ENCODE measurements around the gene MAOB. TPM values are rescaled to one million over a fixed set of nuclear protein-coding genes. Genes with fewer than 3 reads are reported as not detected.
"Not testable (repeated sequence)": the region's sequence is repeated elsewhere in the genome, so short reads cannot be mapped to it uniquely, and the experiment has no call there.

MAOB gene
- total and polyA plus RNA-seq, 2 experiments from 2014 or later: 1.2 to 2.6 TPM

DNA sequence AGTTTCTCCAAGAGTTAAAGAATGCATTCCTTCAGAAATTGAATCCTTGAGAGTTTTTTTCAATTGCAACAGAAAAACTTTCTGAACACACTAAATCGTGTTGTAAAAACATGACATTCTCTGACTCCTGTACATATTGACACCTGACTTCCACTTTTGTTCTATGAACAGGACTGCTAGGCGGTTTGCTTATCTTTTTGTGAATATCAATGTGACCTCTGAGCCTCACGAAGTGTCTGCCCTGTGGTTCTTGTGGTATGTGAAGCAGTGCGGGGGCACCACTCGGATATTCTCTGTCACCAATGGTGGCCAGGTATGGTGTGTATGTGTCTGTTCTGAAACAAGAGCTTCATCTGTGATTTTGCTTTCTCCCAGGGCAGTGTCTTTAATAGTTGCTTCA is 154.2 kb downstream of the MAOB start:
- no peak overlapping the region for H3K4me3 ChIP-seq
- H3K27me3 ChIP-seq: no peaks in the 10 kb centered on the region
- no peak for DNase-seq (ENCODE audit: low read depth in 1 of 2, low spot score in 1 of 2)
- no peak overlapping the region for H3K27ac ChIP-seq
- H3K4me1 ChIP-seq (ENCODE audit: low read depth): no peaks in the 10 kb centered on the region
- no peaks in the 10 kb centered on the region for H3K9me3 ChIP-seq (ENCODE audit: low read depth)
- TF ChIP-seq, protein P1, sequence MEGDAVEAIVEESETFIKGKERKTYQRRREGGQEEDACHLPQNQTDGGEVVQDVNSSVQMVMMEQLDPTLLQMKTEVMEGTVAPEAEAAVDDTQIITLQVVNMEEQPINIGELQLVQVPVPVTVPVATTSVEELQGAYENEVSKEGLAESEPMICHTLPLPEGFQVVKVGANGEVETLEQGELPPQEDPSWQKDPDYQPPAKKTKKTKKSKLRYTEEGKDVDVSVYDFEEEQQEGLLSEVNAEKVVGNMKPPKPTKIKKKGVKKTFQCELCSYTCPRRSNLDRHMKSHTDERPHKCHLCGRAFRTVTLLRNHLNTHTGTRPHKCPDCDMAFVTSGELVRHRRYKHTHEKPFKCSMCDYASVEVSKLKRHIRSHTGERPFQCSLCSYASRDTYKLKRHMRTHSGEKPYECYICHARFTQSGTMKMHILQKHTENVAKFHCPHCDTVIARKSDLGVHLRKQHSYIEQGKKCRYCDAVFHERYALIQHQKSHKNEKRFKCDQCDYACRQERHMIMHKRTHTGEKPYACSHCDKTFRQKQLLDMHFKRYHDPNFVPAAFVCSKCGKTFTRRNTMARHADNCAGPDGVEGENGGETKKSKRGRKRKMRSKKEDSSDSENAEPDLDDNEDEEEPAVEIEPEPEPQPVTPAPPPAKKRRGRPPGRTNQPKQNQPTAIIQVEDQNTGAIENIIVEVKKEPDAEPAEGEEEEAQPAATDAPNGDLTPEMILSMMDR (IDR thresholded peaks at IDR 0.05; ENCODE audit: low read depth, low read length): no peak
- H3K36me3 ChIP-seq: no peaks in the 10 kb centered on the region

GRCh38 chrX:43727254-43727653 is 155.0 kb downstream of the MAOB start:
- H3K9me3 ChIP-seq (ENCODE audit: low read depth); H3K4me3 ChIP-seq; H3K27ac ChIP-seq; H3K27me3 ChIP-seq; DNase-seq (ENCODE audit: low read depth in 1 of 2, low spot score in 1 of 2); H3K4me1 ChIP-seq (ENCODE audit: low read depth); H3K36me3 ChIP-seq: not testable (repeated sequence)

DNA sequence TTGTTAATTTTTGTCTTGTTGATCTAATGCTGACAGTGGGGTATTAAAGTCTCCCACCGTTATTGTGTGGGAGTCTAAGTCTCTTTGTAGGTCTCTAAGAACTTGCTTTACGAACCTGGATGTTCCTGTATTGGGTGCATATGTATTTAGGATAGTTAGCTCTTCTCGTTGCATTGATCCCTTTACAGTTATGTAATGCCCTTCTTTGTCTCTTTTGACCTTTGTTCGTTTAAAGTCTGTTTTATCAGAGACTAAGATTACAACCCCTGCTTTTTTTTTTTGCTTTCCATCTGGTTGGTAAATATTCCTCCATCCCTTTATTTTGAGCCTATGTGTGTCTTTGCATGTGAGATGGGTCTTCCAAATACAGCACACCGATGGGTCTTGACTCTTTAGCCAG is 157.0 kb downstream of the MAOB start:
- not testable (repeated sequence) for H3K27me3 ChIP-seq; DNase-seq (ENCODE audit: low read depth in 1 of 2, low spot score in 1 of 2); H3K4me1 ChIP-seq (ENCODE audit: low read depth); H3K36me3 ChIP-seq; H3K27ac ChIP-seq; H3K9me3 ChIP-seq (ENCODE audit: low read depth); H3K4me3 ChIP-seq

DNA sequence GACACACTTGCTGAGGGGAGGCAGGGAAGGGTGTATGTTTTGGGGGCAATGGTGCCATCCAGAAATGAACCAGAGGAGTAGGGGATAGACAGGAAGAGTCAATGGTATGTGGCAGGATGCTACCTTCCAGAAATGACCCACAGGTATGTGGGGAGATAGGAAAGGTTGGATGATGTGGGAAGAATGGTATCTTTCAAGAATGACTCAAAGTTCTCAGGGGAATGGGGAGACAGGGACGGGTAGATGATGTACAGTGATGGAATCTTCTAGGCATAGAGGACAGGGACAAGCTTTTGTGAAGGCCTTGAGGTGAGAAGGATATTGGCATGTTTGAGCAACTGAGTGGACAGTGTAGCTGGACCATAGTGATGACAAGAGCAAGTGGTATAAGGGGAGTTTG is 161.3 kb downstream of the MAOB start:
- Histone ChIP-seq H3K9me3 (ENCODE audit: low read depth) (no peaks in the 10 kb centered on the region), H3K36me3 (no peaks in the 10 kb centered on the region), H3K27ac (no peak overlapping the region), H3K4me3 (no peak overlapping the region), H3K4me1 (ENCODE audit: low read depth) (no peaks in the 10 kb centered on the region), H3K27me3 (no peaks in the 10 kb centered on the region)
- no peak for DNase-seq (ENCODE audit: low read depth in 1 of 2, low spot score in 1 of 2)
- TF ChIP-seq, protein P1 (IDR thresholded peaks at IDR 0.05; ENCODE audit: low read depth, low read length): no peak

DNA sequence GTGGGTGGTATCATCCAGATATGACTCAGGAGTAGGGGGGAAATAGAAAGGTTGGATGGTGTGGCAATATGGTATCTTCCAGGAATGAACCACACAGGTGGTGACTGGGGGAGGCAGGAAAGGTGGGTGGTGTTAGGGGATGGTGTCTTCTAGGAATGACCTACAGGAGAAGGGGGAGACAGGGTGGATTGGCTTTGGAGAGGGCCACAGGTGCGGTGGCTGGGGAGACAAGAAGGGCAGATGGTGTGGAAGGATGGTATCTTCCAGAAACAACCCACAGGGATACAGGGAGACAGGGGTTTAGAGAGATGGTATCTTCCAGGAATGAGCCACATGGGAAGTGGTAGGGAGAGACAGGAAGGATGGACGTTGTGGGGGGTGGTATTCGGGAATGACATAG is 162.2 kb downstream of the MAOB start:
- TF ChIP-seq, protein P1 (IDR thresholded peaks at IDR 0.05; ENCODE audit: low read depth, low read length): no peak
- no peak overlapping the region for H3K4me3 ChIP-seq
- no peak for DNase-seq (ENCODE audit: low read depth in 1 of 2, low spot score in 1 of 2)
- H3K9me3 ChIP-seq (ENCODE audit: low read depth): no peaks in the 10 kb centered on the region
- no peaks in the 10 kb centered on the region for H3K27me3 ChIP-seq
- H3K27ac ChIP-seq: no peak overlapping the region
- no peaks in the 10 kb centered on the region for H3K36me3 ChIP-seq
- H3K4me1 ChIP-seq (ENCODE audit: low read depth): no peaks in the 10 kb centered on the region

DNA sequence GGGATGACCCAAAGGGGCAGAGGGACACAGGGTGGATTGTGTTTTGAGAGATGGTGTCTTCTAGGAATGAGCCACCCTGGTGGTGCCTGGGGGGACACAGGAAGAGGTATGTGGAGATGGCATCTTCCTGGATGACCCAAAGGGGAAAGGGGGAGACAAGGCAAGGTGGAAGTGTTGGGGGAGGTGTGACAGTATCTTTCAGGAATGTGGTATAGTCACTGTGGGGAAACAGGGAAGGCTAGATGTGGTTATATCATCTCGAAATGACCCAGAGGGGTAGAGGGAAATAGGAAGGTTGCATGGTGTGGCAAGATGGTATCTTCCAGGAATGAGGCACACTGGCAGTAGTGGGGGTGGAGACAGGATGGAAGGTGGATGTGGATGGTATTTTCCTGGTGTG is 163.3 kb downstream of the MAOB start:
- Histone ChIP-seq H3K4me1 (ENCODE audit: low read depth) (no peaks in the 10 kb centered on the region), H3K9me3 (ENCODE audit: low read depth) (no peaks in the 10 kb centered on the region), H3K4me3 (no peak overlapping the region), H3K36me3 (no peaks in the 10 kb centered on the region), H3K27me3 (no peaks in the 10 kb centered on the region), H3K27ac (no peak overlapping the region)
- TF ChIP-seq, protein P1 (IDR thresholded peaks at IDR 0.05; ENCODE audit: low read depth, low read length): no peak
- DNase-seq (ENCODE audit: low read depth in 1 of 2, low spot score in 1 of 2): no peak

DNA sequence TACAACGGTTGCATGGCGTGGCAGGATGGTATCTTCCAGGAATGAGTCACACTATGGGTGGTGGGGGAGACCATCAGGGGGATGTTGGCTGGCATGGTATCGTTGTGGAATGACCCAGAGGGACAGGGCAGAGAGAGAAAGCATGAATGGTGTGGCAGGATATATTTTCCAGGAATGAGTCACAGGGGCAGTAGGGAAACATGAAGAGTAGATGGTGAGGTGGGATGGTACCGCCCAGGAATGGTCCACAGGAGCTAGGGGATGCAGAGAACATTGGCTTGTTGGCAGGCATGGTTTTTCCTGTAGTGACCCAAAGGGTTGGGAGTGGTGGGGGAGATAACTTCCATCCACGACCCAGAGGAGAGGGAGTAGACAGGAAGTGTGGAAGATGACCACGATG is 163.7 kb downstream of the MAOB start:
- Histone ChIP-seq H3K27ac (no peak overlapping the region), H3K4me1 (ENCODE audit: low read depth) (no peaks in the 10 kb centered on the region)
- DNase-seq (ENCODE audit: low read depth in 1 of 2, low spot score in 1 of 2): no peak

More for the DNA sequence above, 163.7 kb downstream of the MAOB start:
- H3K27me3 ChIP-seq: no peaks in the 10 kb centered on the region
- no peak overlapping the region for H3K4me3 ChIP-seq
- H3K9me3 ChIP-seq (ENCODE audit: low read depth): no peaks in the 10 kb centered on the region
- TF ChIP-seq, protein P1 (IDR thresholded peaks at IDR 0.05; ENCODE audit: low read depth, low read length): no peak
- H3K36me3 ChIP-seq: no peaks in the 10 kb centered on the region
